Measurements from ENCODE around the gene SPRYD7.

- no peak for TF ChIP-seq CTCF (IDR thresholded peaks at IDR 0.05)
- no peak for TF ChIP-seq POLR2A (IDR thresholded peaks at IDR 0.05)
- no peak for TF ChIP-seq EP300 (IDR thresholded peaks at IDR 0.05)
Observed at GRCh38 chr13:49869519-49869918, 66.6 kb downstream of the SPRYD7 start.
